K562 (cell line): Measurements from ENCODE around the gene IRF2BP1. TPM values are rescaled to one million over a fixed set of nuclear protein-coding genes. Genes with fewer than 3 reads are reported as not detected.

Source experiments
- FIP1L1 ChIP-seq: fragments of 200-400 bp; formaldehyde crosslinking; IDR thresholded peaks from 2 replicates; pipeline ENCODE4 v1.6.1; 2018; ENCODE audit warnings: mild to moderate bottlenecking, low read depth, low read length; ENCODE audit not compliant: poor library complexity, severe bottlenecking
- FOXP1 ChIP-seq: sonication (generic); formaldehyde crosslinking; IDR thresholded peaks from 2 replicates; pipeline ENCODE4 v1.8.0; 2022; ENCODE audit warnings: mild to moderate bottlenecking, missing genetic modification reagents
- GABPA ChIP-seq: fragments of 200-800 bp; sonication (Bioruptor generic); conservative IDR thresholded peaks from 2 replicates; pipeline ENCODE4 v1.6.1; 2016; ENCODE audit warnings: low read depth, missing genetic modification characterization, missing compliant biosample characterization
- HLTF ChIP-seq: fragments of 450-650 bp; IDR thresholded peaks from 2 replicates; pipeline ENCODE4 v1.6.1; 2016
- MBD2 ChIP-seq: sonication (generic); IDR thresholded peaks from 2 replicates; pipeline ENCODE4 v1.6.1; 2016; ENCODE audit warnings: low read depth, borderline replicate concordance
- MTA2 ChIP-seq: fragments of 450-650 bp; IDR thresholded peaks from 2 replicates; pipeline ENCODE4 v1.6.1; 2016; ENCODE audit warnings: low read depth
- NFIX ChIP-seq: fragments of 250-450 bp; sonication (Bioruptor Pico); IDR thresholded peaks from 2 replicates; pipeline ENCODE4 v1.4.0; 2020; ENCODE audit warnings: low read depth, mild to moderate bottlenecking, moderate library complexity
- PYGO2 ChIP-seq: fragments of 450-650 bp; IDR thresholded peaks from 2 replicates; pipeline ENCODE4 v1.6.1; 2016; ENCODE audit warnings: mild to moderate bottlenecking, missing genetic modification characterization, moderate library complexity, missing compliant biosample characterization
- TCF7L2 ChIP-seq: fragments of 150-350 bp; IDR thresholded peaks from 2 replicates; pipeline ENCODE4 v1.6.1; 2016; ENCODE audit warnings: low read depth, mild to moderate bottlenecking, low read length, moderate library complexity
- ZBTB17 ChIP-seq: fragments of 450-650 bp; formaldehyde crosslinking; IDR thresholded peaks from 2 replicates; pipeline ENCODE4 v1.4.0; 2020; ENCODE audit warnings: mild to moderate bottlenecking
- ZBTB7A ChIP-seq: IDR thresholded peaks from 2 replicates; pipeline ENCODE4 v1.6.1; 2011; ENCODE audit warnings: low read depth, mild to moderate bottlenecking, low read length, moderate library complexity, borderline replicate concordance; ENCODE audit not compliant: control insufficient read depth
- ZNF347 ChIP-seq: fragments of 450-650 bp; formaldehyde crosslinking; IDR thresholded peaks from 2 replicates; pipeline ENCODE4 v1.4.0; 2020; ENCODE audit warnings: low read depth, mild to moderate bottlenecking, moderate library complexity
- polyA plus RNA-seq, 8 experiments: library from polyadenylated mRNA; depleted of rRNA in 4 of 8; stranded (reverse) in 5 of 8; unstranded in 3 of 8; fragments of >200 nt; fragmentation: Nextera tagmentation in 2 of 8; fragmentation: Illumina TruSeq in 1 of 8; extraction: Ambion mirVana in 2 of 8; extraction: Trizol in 1 of 8; gene quantifications; 2 replicates each; pipeline versions ENCODE4 v1.2.1 to v1.2.3, GENCODE V29; 2011 to 2014; ENCODE audit warnings: inconsistent platforms in 1 of 8, missing spikeins in 1 of 8
- total RNA-seq, 7 experiments: library from RNA; depleted of rRNA in 6 of 7; stranded (reverse); fragments of >200 nt in 6 of 7; fragmentation: Illumina TruSeq in 2 of 7; extraction: Trizol in 2 of 7; gene quantifications; 2 replicates each; pipeline versions ENCODE4 v1.2.1 to v1.2.3, GENCODE V29; 2011 to 2021; ENCODE audit warnings: low replicate concordance in 1 of 7
- TF ChIP-seq, protein P1 (sequence below): fragments of 250-450 bp; sonication (Bioruptor Pico); IDR thresholded peaks from 2 replicates; pipeline ENCODE4 v1.6.1; 2021; ENCODE audit warnings: mild to moderate bottlenecking
- TF ChIP-seq, protein P2 (sequence below): fragments of 450-650 bp; IDR thresholded peaks from 2 replicates; pipeline ENCODE4 v1.6.1; 2017; ENCODE audit warnings: antibody characterized with exemption, mild to moderate bottlenecking
- TF ChIP-seq, protein P3 (sequence below): fragments of 450-650 bp; IDR thresholded peaks from 2 replicates; pipeline ENCODE4 v1.7.0; 2016; ENCODE audit warnings: borderline replicate concordance
- TF ChIP-seq, protein P4 (sequence below): fragments of 200-400 bp; formaldehyde crosslinking; IDR thresholded peaks from 2 replicates; pipeline ENCODE4 v1.6.1; 2017; ENCODE audit warnings: mild to moderate bottlenecking, low read depth, low read length, moderate library complexity

The IRF2BP1 gene
- total and polyA plus RNA-seq, 9 of the 15 experiments (the other 6 are each of a cell fraction or from before 2014, with no cell fraction given), result 0.61 to 35.9 (median 3.5) TPM

DNA sequence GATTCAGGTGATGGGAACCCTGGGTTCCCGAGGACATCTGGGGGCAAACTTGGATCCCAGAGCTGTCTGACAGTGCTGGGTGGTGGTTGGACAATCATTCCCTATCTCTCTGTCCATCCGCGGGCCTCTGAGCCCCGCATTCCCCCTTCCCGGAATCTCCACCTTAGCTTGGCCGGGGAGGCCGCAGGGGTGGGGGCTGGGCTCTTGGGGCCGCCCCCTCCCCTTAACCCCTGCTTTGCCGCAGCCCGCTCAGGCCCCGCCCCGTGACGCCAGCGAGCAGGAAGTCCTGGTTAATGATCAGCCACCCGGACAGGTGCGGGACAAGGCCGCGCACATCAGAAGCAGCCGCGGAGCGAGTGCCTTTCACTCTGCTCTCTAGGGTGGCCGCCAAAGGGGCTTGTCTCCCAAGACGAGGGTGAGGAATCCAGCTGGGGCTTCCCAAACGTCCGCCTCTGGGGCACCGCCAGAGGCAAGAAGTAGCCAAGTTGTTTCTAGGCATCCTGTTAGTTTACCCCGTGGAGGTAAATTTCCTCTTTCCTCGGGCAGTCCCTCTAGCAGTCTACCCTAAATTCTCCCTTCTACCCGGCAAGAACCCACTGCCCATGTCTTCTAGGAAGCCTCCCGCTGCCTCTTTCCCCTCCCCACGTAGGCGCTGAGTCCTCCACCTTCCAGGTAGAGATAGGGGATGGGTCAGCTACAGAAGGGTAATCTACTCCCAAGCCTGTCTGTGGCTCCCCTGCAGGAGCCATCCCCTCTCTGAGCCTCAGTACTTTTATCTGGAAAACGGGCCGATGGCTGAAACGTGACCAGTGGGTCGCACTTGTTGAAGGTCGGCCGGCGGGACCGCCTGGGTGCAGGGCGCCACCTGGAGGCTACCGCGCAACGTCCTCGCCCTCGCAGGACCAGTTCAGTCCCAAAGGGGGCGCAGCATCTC is 3.0 kb downstream of the IRF2BP1 start (continued):
- no peak for TF ChIP-seq TCF7L2
- TF ChIP-seq ZNF347 (CRISPR knock-in tag), result no peak
- TF ChIP-seq MTA2, result no peak
- TF ChIP-seq MBD2, result peak; percentile 14; the same call in 1 of the 2 replicates
- peak; percentile 87 for TF ChIP-seq ZBTB7A
- TF ChIP-seq, protein P1, sequence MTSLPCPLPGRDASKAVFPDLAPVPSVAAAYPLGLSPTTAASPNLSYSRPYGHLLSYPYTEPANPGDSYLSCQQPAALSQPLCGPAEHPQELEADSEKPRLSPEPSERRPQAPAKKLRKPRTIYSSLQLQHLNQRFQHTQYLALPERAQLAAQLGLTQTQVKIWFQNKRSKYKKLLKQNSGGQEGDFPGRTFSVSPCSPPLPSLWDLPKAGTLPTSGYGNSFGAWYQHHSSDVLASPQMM (CRISPR knock-in tag), result no peak
- peak; percentile 50 for TF ChIP-seq FIP1L1
- TF ChIP-seq, protein P2, sequence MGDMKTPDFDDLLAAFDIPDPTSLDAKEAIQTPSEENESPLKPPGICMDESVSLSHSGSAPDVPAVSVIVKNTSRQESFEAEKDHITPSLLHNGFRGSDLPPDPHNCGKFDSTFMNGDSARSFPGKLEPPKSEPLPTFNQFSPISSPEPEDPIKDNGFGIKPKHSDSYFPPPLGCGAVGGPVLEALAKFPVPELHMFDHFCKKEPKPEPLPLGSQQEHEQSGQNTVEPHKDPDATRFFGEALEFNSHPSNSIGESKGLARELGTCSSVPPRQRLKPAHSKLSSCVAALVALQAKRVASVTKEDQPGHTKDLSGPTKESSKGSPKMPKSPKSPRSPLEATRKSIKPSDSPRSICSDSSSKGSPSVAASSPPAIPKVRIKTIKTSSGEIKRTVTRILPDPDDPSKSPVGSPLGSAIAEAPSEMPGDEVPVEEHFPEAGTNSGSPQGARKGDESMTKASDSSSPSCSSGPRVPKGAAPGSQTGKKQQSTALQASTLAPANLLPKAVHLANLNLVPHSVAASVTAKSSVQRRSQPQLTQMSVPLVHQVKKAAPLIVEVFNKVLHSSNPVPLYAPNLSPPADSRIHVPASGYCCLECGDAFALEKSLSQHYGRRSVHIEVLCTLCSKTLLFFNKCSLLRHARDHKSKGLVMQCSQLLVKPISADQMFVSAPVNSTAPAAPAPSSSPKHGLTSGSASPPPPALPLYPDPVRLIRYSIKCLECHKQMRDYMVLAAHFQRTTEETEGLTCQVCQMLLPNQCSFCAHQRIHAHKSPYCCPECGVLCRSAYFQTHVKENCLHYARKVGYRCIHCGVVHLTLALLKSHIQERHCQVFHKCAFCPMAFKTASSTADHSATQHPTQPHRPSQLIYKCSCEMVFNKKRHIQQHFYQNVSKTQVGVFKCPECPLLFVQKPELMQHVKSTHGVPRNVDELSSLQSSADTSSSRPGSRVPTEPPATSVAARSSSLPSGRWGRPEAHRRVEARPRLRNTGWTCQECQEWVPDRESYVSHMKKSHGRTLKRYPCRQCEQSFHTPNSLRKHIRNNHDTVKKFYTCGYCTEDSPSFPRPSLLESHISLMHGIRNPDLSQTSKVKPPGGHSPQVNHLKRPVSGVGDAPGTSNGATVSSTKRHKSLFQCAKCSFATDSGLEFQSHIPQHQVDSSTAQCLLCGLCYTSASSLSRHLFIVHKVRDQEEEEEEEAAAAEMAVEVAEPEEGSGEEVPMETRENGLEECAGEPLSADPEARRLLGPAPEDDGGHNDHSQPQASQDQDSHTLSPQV, result peak; percentile 77; the same call in 1 of the 2 replicates
- TF ChIP-seq, protein P3, sequence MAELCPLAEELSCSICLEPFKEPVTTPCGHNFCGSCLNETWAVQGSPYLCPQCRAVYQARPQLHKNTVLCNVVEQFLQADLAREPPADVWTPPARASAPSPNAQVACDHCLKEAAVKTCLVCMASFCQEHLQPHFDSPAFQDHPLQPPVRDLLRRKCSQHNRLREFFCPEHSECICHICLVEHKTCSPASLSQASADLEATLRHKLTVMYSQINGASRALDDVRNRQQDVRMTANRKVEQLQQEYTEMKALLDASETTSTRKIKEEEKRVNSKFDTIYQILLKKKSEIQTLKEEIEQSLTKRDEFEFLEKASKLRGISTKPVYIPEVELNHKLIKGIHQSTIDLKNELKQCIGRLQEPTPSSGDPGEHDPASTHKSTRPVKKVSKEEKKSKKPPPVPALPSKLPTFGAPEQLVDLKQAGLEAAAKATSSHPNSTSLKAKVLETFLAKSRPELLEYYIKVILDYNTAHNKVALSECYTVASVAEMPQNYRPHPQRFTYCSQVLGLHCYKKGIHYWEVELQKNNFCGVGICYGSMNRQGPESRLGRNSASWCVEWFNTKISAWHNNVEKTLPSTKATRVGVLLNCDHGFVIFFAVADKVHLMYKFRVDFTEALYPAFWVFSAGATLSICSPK, result no peak
- TF ChIP-seq NFIX (CRISPR knock-in tag), result no peak
- TF ChIP-seq GABPA (tag), result 0 out of 2 replicates have a peak, but pooled peaks have one; percentile 44
- peak; percentile 77; the same call in 1 of the 2 replicates for TF ChIP-seq FOXP1 (CRISPR knock-in tag)
- TF ChIP-seq ZBTB17, result no peak
- TF ChIP-seq, protein P4, sequence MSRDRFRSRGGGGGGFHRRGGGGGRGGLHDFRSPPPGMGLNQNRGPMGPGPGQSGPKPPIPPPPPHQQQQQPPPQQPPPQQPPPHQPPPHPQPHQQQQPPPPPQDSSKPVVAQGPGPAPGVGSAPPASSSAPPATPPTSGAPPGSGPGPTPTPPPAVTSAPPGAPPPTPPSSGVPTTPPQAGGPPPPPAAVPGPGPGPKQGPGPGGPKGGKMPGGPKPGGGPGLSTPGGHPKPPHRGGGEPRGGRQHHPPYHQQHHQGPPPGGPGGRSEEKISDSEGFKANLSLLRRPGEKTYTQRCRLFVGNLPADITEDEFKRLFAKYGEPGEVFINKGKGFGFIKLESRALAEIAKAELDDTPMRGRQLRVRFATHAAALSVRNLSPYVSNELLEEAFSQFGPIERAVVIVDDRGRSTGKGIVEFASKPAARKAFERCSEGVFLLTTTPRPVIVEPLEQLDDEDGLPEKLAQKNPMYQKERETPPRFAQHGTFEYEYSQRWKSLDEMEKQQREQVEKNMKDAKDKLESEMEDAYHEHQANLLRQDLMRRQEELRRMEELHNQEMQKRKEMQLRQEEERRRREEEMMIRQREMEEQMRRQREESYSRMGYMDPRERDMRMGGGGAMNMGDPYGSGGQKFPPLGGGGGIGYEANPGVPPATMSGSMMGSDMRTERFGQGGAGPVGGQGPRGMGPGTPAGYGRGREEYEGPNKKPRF, result no peak
- TF ChIP-seq PYGO2, result no peak
- TF ChIP-seq HLTF, result peak; percentile 62; the same call in 1 of the 2 replicates
